ENCODE data around the gene SWAP70.

- TF ChIP-seq POLR2A (IDR thresholded peaks at IDR 0.05): no peak
- TF ChIP-seq, protein P1, sequence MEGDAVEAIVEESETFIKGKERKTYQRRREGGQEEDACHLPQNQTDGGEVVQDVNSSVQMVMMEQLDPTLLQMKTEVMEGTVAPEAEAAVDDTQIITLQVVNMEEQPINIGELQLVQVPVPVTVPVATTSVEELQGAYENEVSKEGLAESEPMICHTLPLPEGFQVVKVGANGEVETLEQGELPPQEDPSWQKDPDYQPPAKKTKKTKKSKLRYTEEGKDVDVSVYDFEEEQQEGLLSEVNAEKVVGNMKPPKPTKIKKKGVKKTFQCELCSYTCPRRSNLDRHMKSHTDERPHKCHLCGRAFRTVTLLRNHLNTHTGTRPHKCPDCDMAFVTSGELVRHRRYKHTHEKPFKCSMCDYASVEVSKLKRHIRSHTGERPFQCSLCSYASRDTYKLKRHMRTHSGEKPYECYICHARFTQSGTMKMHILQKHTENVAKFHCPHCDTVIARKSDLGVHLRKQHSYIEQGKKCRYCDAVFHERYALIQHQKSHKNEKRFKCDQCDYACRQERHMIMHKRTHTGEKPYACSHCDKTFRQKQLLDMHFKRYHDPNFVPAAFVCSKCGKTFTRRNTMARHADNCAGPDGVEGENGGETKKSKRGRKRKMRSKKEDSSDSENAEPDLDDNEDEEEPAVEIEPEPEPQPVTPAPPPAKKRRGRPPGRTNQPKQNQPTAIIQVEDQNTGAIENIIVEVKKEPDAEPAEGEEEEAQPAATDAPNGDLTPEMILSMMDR (IDR thresholded peaks at IDR 0.05): no peak
Observed at GRCh38 chr11:9756878-9757277, 93.0 kb downstream of the SWAP70 start.
